GM12878 (cell line): ENCODE measurements around the gene CASP8AP2. TPM values are rescaled to one million over a fixed set of nuclear protein-coding genes. Genes with fewer than 3 reads are reported as not detected.

Source experiments
- BCL11A ChIP-seq: IDR thresholded peaks from 2 replicates; pipeline ENCODE4 v1.6.1; 2011; ENCODE audit warnings: low read depth, low read length
- E2F4 ChIP-seq: IDR thresholded peaks from 2 replicates; pipeline ENCODE4 v1.6.1; 2012; ENCODE audit warnings: low read depth, low read length, improper control_type of control experiment
- JUNB ChIP-seq: IDR thresholded peaks from 2 replicates; pipeline ENCODE4 v1.6.1; 2016; ENCODE audit warnings: antibody characterized with exemption, mild to moderate bottlenecking
- MEF2A ChIP-seq: IDR thresholded peaks from 2 replicates; pipeline ENCODE4 v1.6.1; 2011; ENCODE audit warnings: low read depth, mild to moderate bottlenecking, low read length, moderate library complexity; ENCODE audit not compliant: insufficient read depth
- NFYA ChIP-seq: IDR thresholded peaks from 2 replicates; pipeline ENCODE4 v1.6.1; 2011; ENCODE audit warnings: low read depth, mild to moderate bottlenecking, low read length, improper control_type of control experiment, borderline replicate concordance
- PML ChIP-seq: IDR thresholded peaks from 2 replicates; pipeline ENCODE4 v1.6.1; 2012; ENCODE audit warnings: low read length, inconsistent platforms
- POLR2AphosphoS5 ChIP-seq: IDR thresholded peaks from 2 replicates; pipeline ENCODE4 v1.6.1; 2011; ENCODE audit warnings: mild to moderate bottlenecking, low read length, inconsistent platforms
- PRDM15 ChIP-seq: fragments of 450-650 bp; formaldehyde crosslinking; IDR thresholded peaks from 2 replicates; pipeline ENCODE4 v1.4.0; 2020; ENCODE audit warnings: mild to moderate bottlenecking, moderate library complexity
- SREBF1 ChIP-seq: IDR thresholded peaks from 2 replicates; pipeline ENCODE4 v1.6.1; 2012; ENCODE audit warnings: mild to moderate bottlenecking, low read length
- SUPT20H ChIP-seq: IDR thresholded peaks from 2 replicates; pipeline ENCODE4 v1.6.1; 2011; ENCODE audit warnings: low read depth, mild to moderate bottlenecking, low read length, moderate library complexity, borderline replicate concordance; ENCODE audit not compliant: control insufficient read depth
- TCF3 ChIP-seq: IDR thresholded peaks from 2 replicates; pipeline ENCODE4 v1.6.1; 2012; ENCODE audit warnings: low read depth, mild to moderate bottlenecking, low read length, borderline replicate concordance; ENCODE audit not compliant: insufficient read depth
- ZSCAN29 ChIP-seq: fragments of 450-650 bp; IDR thresholded peaks from 2 replicates; pipeline ENCODE4 v1.6.1; 2017; ENCODE audit warnings: mild to moderate bottlenecking, moderate library complexity
- polyA plus RNA-seq, 11 experiments: library from polyadenylated mRNA; depleted of rRNA in 4 of 11; unstranded in 6 of 11; stranded (reverse) in 5 of 11; fragments of >200 nt; fragmentation: Nextera tagmentation in 4 of 11; fragmentation: Illumina TruSeq in 1 of 11; extraction: Ambion mirVana in 4 of 11; extraction: Trizol in 1 of 11; gene quantifications; 1 replicate in 1 of 11; 2 replicates in 10 of 11; pipeline versions ENCODE4 v1.2.1 to v1.2.3, GENCODE V29; 2011 to 2016; ENCODE audit warnings: inconsistent platforms in 2 of 11, missing spikeins in 2 of 11, low read depth in 1 of 11
- total RNA-seq, 4 experiments: library from RNA; depleted of rRNA in 3 of 4; stranded (reverse); fragments of >200 nt in 3 of 4; fragmentation: Illumina TruSeq in 1 of 4; extraction: Trizol in 1 of 4; gene quantifications; 2 replicates each; pipeline versions ENCODE4 v1.2.1 to v1.2.3, GENCODE V29; 2013 to 2021

Gene CASP8AP2
- total and polyA plus RNA-seq, 10 of the 15 experiments (the other 5 are each of a cell fraction or from before 2014, with no cell fraction given), result 11.1 to 28.7 (median 17.1) TPM

GRCh38 chr6:89829472-89830169, at the start of gene CASP8AP2 (continued):
- TF ChIP-seq BCL11A (no peak), NFYA (no peak), TCF3 (0 out of 2 replicates have a peak, but pooled peaks have one; percentile 26), SREBF1 (0 out of 2 replicates have a peak, but pooled peaks have one; percentile 14), ZSCAN29 (peak; percentile 58; the same call in 1 of the 2 replicates), MEF2A (no peak), PML (peak; percentile 62), JUNB (no peak), SUPT20H (no peak), POLR2AphosphoS5 (peak; percentile 73), E2F4 (peak; percentile 93), PRDM15 (CRISPR knock-in tag) (no peak)
